Measurements from ENCODE around the gene FRMD4A. TPM values are rescaled to one million over a fixed set of nuclear protein-coding genes. Genes with fewer than 3 reads are reported as not detected.
"Not testable (repeated sequence)": the region's sequence is repeated elsewhere in the genome, so short reads cannot be mapped to it uniquely, and the experiment has no call there.

FRMD4A gene
- total RNA-seq, 1 donor from 2014 or later = 236 TPM

GRCh38 chr10:13831711-13832141 is 499.0 kb downstream of the FRMD4A start:
- Mint-ChIP-seq H3K4me3 (ENCODE audit: unreplicated experiment) (no peak overlapping the region), H3K27ac (ENCODE audit: unreplicated experiment) (peak overlapping the region; percentile 89), H3K27me3 (ENCODE audit: unreplicated experiment) (no peaks in the 10 kb centered on the region), H3K9me3 (ENCODE audit: unreplicated experiment) (no peaks in the 10 kb centered on the region), H3K4me1 (ENCODE audit: unreplicated experiment) (peaks cover 49% of the 10 kb centered on the region), H3K36me3 (ENCODE audit: unreplicated experiment) (peaks cover 10% of the 10 kb centered on the region)
- DNase-seq (ENCODE audit: extremely low spot score, unreplicated experiment) = no peak
- TF ChIP-seq CTCF (IDR thresholded peaks at IDR 0.05) = no peak

GRCh38 chr10:13830385-13830784 is 500.3 kb downstream of the FRMD4A start:
- no peaks in the 10 kb centered on the region for H3K9me3 Mint-ChIP-seq (ENCODE audit: unreplicated experiment)
- H3K4me1 Mint-ChIP-seq (ENCODE audit: unreplicated experiment) = peaks cover 42% of the 10 kb centered on the region
- no peak overlapping the region for H3K27ac Mint-ChIP-seq (ENCODE audit: unreplicated experiment)
- no peak for TF ChIP-seq CTCF (IDR thresholded peaks at IDR 0.05)
- no peak overlapping the region for H3K4me3 Mint-ChIP-seq (ENCODE audit: unreplicated experiment)
- no peaks in the 10 kb centered on the region for H3K27me3 Mint-ChIP-seq (ENCODE audit: unreplicated experiment)
- peaks cover 10% of the 10 kb centered on the region for H3K36me3 Mint-ChIP-seq (ENCODE audit: unreplicated experiment)
- DNase-seq (ENCODE audit: extremely low spot score, unreplicated experiment) = no peak

GRCh38 chr10:13829790-13830189 is 500.9 kb downstream of the FRMD4A start:
- H3K27me3 Mint-ChIP-seq (ENCODE audit: unreplicated experiment) = no peaks in the 10 kb centered on the region
- H3K4me3 Mint-ChIP-seq (ENCODE audit: unreplicated experiment) = no peak overlapping the region
- peaks cover 10% of the 10 kb centered on the region for H3K36me3 Mint-ChIP-seq (ENCODE audit: unreplicated experiment)
- peaks cover 40% of the 10 kb centered on the region for H3K4me1 Mint-ChIP-seq (ENCODE audit: unreplicated experiment)
- TF ChIP-seq CTCF (IDR thresholded peaks at IDR 0.05) = no peak
- no peak overlapping the region for H3K27ac Mint-ChIP-seq (ENCODE audit: unreplicated experiment)
- H3K9me3 Mint-ChIP-seq (ENCODE audit: unreplicated experiment) = no peaks in the 10 kb centered on the region
- DNase-seq (ENCODE audit: extremely low spot score, unreplicated experiment) = no peak

- not testable (repeated sequence) for H3K4me3 Mint-ChIP-seq (ENCODE audit: unreplicated experiment); DNase-seq (ENCODE audit: extremely low spot score, unreplicated experiment); H3K9me3 Mint-ChIP-seq (ENCODE audit: unreplicated experiment); H3K27me3 Mint-ChIP-seq (ENCODE audit: unreplicated experiment)
- H3K4me1 Mint-ChIP-seq (ENCODE audit: unreplicated experiment) = peaks cover 36% of the 10 kb centered on the region
- H3K27ac Mint-ChIP-seq (ENCODE audit: unreplicated experiment) = peak overlapping the region; percentile 19
- peaks cover 16% of the 10 kb centered on the region for H3K36me3 Mint-ChIP-seq (ENCODE audit: unreplicated experiment)
Measured at GRCh38 chr10:13828284-13828683, 502.4 kb downstream of the FRMD4A start.

- DNase-seq (ENCODE audit: extremely low spot score, unreplicated experiment) = no peak
- Mint-ChIP-seq H3K36me3 (ENCODE audit: unreplicated experiment) (peaks cover 16% of the 10 kb centered on the region), H3K4me1 (ENCODE audit: unreplicated experiment) (peaks cover 36% of the 10 kb centered on the region), H3K9me3 (ENCODE audit: unreplicated experiment) (no peaks in the 10 kb centered on the region), H3K27ac (ENCODE audit: unreplicated experiment) (no peak overlapping the region), H3K27me3 (ENCODE audit: unreplicated experiment) (no peaks in the 10 kb centered on the region), H3K4me3 (ENCODE audit: unreplicated experiment) (no peak overlapping the region)
- TF ChIP-seq CTCF (IDR thresholded peaks at IDR 0.05) = no peak
Measured at GRCh38 chr10:13827076-13827797, 503.5 kb downstream of the FRMD4A start.

Data from osteocyte (in vitro differentiated cells).